Measurements from ENCODE around the gene PTPN7.
A peak's percentile ranks its signal among the peaks of the same experiment; 100 is the strongest.

DNA sequence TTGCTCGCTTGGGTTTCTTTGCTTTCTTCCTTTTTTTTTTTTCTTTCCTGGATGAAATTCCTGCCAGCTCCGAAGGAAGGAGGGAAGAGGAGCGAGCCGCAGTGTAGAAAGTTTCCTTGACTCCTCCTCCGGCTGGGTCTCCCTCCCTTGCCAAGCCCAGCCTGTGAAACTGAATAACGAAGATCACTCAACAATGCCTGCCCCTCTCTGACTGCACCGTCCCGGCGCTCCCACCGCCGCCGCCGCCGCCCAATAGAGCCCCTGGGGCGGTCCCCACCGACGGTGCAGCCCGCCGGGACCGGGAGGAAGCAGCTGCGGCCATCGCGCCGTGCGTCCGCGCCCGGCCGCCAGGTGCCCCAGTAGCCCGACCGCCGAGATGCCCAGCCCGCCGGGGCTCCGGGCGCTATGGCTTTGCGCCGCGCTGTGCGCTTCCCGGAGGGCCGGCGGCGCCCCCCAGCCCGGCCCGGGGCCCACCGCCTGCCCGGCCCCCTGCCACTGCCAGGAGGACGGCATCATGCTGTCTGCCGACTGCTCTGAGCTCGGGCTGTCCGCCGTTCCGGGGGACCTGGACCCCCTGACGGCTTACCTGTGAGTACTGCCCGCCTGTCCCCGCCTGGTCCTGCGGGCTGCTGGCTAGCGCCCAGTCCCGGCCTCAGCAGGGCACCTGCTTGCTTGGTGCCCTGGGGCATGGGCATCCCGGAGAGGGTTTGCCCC is 33.4 kb upstream of the PTPN7 start, which contains the start of gene LGR6:
- TF ChIP-seq SUZ12 (IDR thresholded peaks at IDR 0.05; ENCODE audit: extremely low read depth, insufficient read depth, insufficient read length) (peak; percentile 75), ZNF274 (IDR thresholded peaks at IDR 0.05; ENCODE audit: low read depth, low read length) (no peak), YY1 (IDR thresholded peaks at IDR 0.05; ENCODE audit: insufficient read depth, insufficient read length) (no peak)

All from NT2/D1 (cell line).